Measurements from ENCODE around the gene VKORC1. TPM values are rescaled to one million over a fixed set of nuclear protein-coding genes. Genes with fewer than 3 reads are reported as not detected.

Gene VKORC1
- polyA plus RNA-seq, 3 donors = 59.2 to 113 (median 91.2) TPM

GRCh38 chr16:31129568-31130335, 35.2 kb upstream of the VKORC1 start:
- H3K9me3 ChIP-seq (replicated peaks in 1 of 2; ENCODE audit: control insufficient read depth in 1 of 2, insufficient read depth in 1 of 2, low read length in 2 of 2) = no peaks in the 10 kb centered on the region
- H3K79me2 ChIP-seq (ENCODE audit: insufficient read depth, low read length) = no peaks in the 10 kb centered on the region
- DNase-seq = peak; percentile 65 to 70 (median 67)
- peak overlapping the region; percentile 99 for H3K27ac ChIP-seq (ENCODE audit: low read depth in 1 of 2, low read length in 2 of 2)
- peaks cover 76% of the 10 kb centered on the region for H3K4me1 Mint-ChIP-seq
- peak overlapping the region in 2 of 3 experiments; percentile 3 to 53 for H3K4me3 ChIP-seq (replicated peaks in 1 of 3; ENCODE audit: low read depth in 2 of 3, low read length in 3 of 3)
- intact Hi-C loops (cut with micrococcal nuclease) = loop anchor here in 1 of 2 donors (1.0 to 2.0 kb wide), 2 partner anchors 11 to 13 kb away; no protein-coding TSS in a partner anchor
- H3K4me1 ChIP-seq (ENCODE audit: control insufficient read depth in 1 of 2, insufficient read depth in 2 of 2, low read length in 2 of 2) = peaks cover 69 to 84% of the 10 kb centered on the region in 2 donors
- peak overlapping the region; percentile 59 for H2AFZ ChIP-seq (ENCODE audit: insufficient read depth, low read depth, low read length, poor library complexity, severe bottlenecking)
- H3K9ac ChIP-seq (ENCODE audit: insufficient read depth, low read length, poor library complexity, severe bottlenecking) = peak overlapping the region; percentile 86
- peak; percentile 11 for TF ChIP-seq CTCF (IDR thresholded peaks at IDR 0.05)
- peaks cover 59 to 70% of the 10 kb centered on the region in 2 donors for H3K36me3 Mint-ChIP-seq
- H3K27me3 ChIP-seq (ENCODE audit: control insufficient read depth in 2 of 2, insufficient read depth in 2 of 2, low read length in 2 of 2) = no peaks in the 10 kb centered on the region
- H3K27me3 Mint-ChIP-seq (ENCODE audit: low read depth in 3 of 3) = peaks cover 0 to 4% (median 0%) of the 10 kb centered on the region in 3 donors
- peaks cover 0 to 2% (median 0%) of the 10 kb centered on the region in 7 donors for H3K9me3 Mint-ChIP-seq
- peak overlapping the region; percentile 62 for H3K4me2 ChIP-seq (replicated peaks; ENCODE audit: extremely low read depth, low read length, poor library complexity, severe bottlenecking)
- H3K27ac Mint-ChIP-seq = peak overlapping the region; percentile 98 to 100 (median 99)
- WGBS (ENCODE audit: insufficient coverage) = 8% methylated on average over 21 of the region's 29 CpGs
- H4K20me1 ChIP-seq (ENCODE audit: insufficient read depth, low read length) = no peaks in the 10 kb centered on the region
- H3K4me3 Mint-ChIP-seq = peak overlapping the region; percentile 68 to 84
- H3K36me3 ChIP-seq (replicated peaks in 1 of 2; ENCODE audit: control insufficient read depth in 1 of 2, insufficient read depth in 2 of 2, low read length in 2 of 2) = peaks cover 29 to 58% of the 10 kb centered on the region in 2 donors

- H2AFZ ChIP-seq (ENCODE audit: insufficient read depth, low read depth, low read length, poor library complexity, severe bottlenecking) = peak overlapping the region; percentile 44
- no peaks in the 10 kb centered on the region for H4K20me1 ChIP-seq (ENCODE audit: insufficient read depth, low read length)
- H3K9me3 ChIP-seq (replicated peaks in 1 of 2; ENCODE audit: control insufficient read depth in 1 of 2, insufficient read depth in 1 of 2, low read length in 2 of 2) = no peaks in the 10 kb centered on the region
- WGBS (ENCODE audit: insufficient coverage) = 0% methylated on average over 13 of the region's 14 CpGs
- intact Hi-C loops (cut with micrococcal nuclease) = loop anchor here in 1 of 2 donors (1.0 to 2.0 kb wide), 2 partner anchors 11 to 14 kb away; no protein-coding TSS in a partner anchor
- peaks cover 60 to 76% of the 10 kb centered on the region in 2 donors for H3K4me1 ChIP-seq (ENCODE audit: control insufficient read depth in 1 of 2, insufficient read depth in 2 of 2, low read length in 2 of 2)
- no peaks in the 10 kb centered on the region for H3K79me2 ChIP-seq (ENCODE audit: insufficient read depth, low read length)
- peaks cover 0 to 4% (median 0%) of the 10 kb centered on the region in 3 donors for H3K27me3 Mint-ChIP-seq (ENCODE audit: low read depth in 3 of 3)
- H3K4me1 Mint-ChIP-seq = peaks cover 70% of the 10 kb centered on the region
- H3K4me2 ChIP-seq (replicated peaks; ENCODE audit: extremely low read depth, low read length, poor library complexity, severe bottlenecking) = peak overlapping the region; percentile 62
- peaks cover 65 to 78% of the 10 kb centered on the region in 2 donors for H3K36me3 Mint-ChIP-seq
- peaks cover 29 to 64% of the 10 kb centered on the region in 2 donors for H3K36me3 ChIP-seq (replicated peaks in 1 of 2; ENCODE audit: control insufficient read depth in 1 of 2, insufficient read depth in 2 of 2, low read length in 2 of 2)
- H3K4me3 Mint-ChIP-seq = peak overlapping the region; percentile 53 to 84
- peak overlapping the region; percentile 98 to 100 (median 99) for H3K27ac Mint-ChIP-seq
- no peak for TF ChIP-seq CTCF (IDR thresholded peaks at IDR 0.05)
- peak overlapping the region; percentile 99 for H3K27ac ChIP-seq (ENCODE audit: low read depth in 1 of 2, low read length in 2 of 2)
- H3K4me3 ChIP-seq (replicated peaks in 1 of 3; ENCODE audit: low read depth in 2 of 3, low read length in 3 of 3) = peak overlapping the region in 1 of 3 experiments; percentile 53
- no peaks in the 10 kb centered on the region for H3K27me3 ChIP-seq (ENCODE audit: control insufficient read depth in 2 of 2, insufficient read depth in 2 of 2, low read length in 2 of 2)
- H3K9me3 Mint-ChIP-seq = peaks cover 0 to 2% (median 0%) of the 10 kb centered on the region in 7 donors
- DNase-seq = peak; percentile 96 to 98 (median 97)
- H3K9ac ChIP-seq (ENCODE audit: insufficient read depth, low read length, poor library complexity, severe bottlenecking) = peak overlapping the region; percentile 86
These were observed 34.3 kb upstream of the VKORC1 start for GRCh38 chr16:31128711-31129567.
